ENCODE measurements around the gene EEFSEC. TPM values are rescaled to one million over a fixed set of nuclear protein-coding genes. Genes with fewer than 3 reads are reported as not detected.

EEFSEC gene
- total and polyA plus RNA-seq, 2 of the 4 experiments (the other 2 are of a cell fraction) = 4.5 to 9.3 TPM

DNA sequence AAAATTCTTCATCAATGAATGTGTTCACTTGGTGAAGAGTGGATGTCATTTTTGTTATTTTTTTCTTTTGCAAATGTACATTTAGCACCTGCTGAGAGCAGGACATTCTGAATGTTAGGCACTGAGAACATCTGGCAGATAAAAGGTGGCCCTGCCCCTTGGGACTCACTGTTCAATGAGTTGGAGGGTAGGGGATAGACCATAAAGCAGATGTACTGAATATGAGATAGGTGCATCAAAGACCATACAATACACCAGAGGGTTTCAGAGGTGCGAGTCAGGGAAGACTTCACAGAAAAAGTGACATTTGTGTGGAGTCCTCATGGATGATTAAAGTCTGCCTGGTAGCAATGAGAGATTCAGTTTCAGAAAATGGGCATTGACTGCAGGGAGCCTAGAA lies 34.2 kb downstream of the EEFSEC start:
- Histone ChIP-seq H2BK120ac (ENCODE audit: low read depth, low read length) (no peak overlapping the region), H2AK9ac (replicated peaks; ENCODE audit: low read depth, low read length, poor library complexity) (no peak overlapping the region), H3K79me1 (ENCODE audit: low read depth in 1 of 2, low read length in 2 of 2) (peaks cover 6 to 23% of the 10 kb centered on the region in 2 experiments; a peak in 3 of 4 replicates), H4K5ac (ENCODE audit: low read depth, low read length) (no peak overlapping the region), H3K56ac (ENCODE audit: extremely low read depth, insufficient read depth, low read length) (no peak overlapping the region), H3K4ac (ENCODE audit: low read depth, low read length) (no peak overlapping the region), H3K27ac (ENCODE audit: insufficient read depth, low read length) (no peak overlapping the region), H3K4me1 (ENCODE audit: control insufficient read depth, insufficient read depth, low read length) (0 out of 2 replicates have a peak, but pooled peaks cover 2% of the 10 kb centered on the region), H3K9me3 (ENCODE audit: control insufficient read depth, insufficient read depth, low read length) (no peaks in the 10 kb centered on the region), H2BK20ac (ENCODE audit: low read depth, low read length) (no peak overlapping the region), H3K14ac (replicated peaks; ENCODE audit: low read depth, low read length) (no peak overlapping the region), H2AK5ac (ENCODE audit: low read depth, low read length) (no peak overlapping the region), H3K4me2 (ENCODE audit: low read depth, low read length) (no peak overlapping the region), H3K27me3 (ENCODE audit: control insufficient read depth, insufficient read depth, low read length) (no peaks in the 10 kb centered on the region), H3K9ac (ENCODE audit: low read depth, low read length) (no peak overlapping the region), H2BK15ac (ENCODE audit: low read depth, low read length) (no peak overlapping the region), H3K9me1 (ENCODE audit: insufficient read depth, low read length) (peaks cover 7% of the 10 kb centered on the region; the same call in 1 of the 2 replicates), H3K36me3 (ENCODE audit: control insufficient read depth, insufficient read depth, low read length) (no peaks in the 10 kb centered on the region), H3K23ac (ENCODE audit: low read depth, low read length) (no peak overlapping the region), H3K4me3 (ENCODE audit: insufficient read depth, low read depth, low read length) (no peak overlapping the region), H2BK5ac (ENCODE audit: low read depth, low read length, poor library complexity, severe bottlenecking) (no peak overlapping the region), H3K18ac (ENCODE audit: low read depth, low read length) (no peak overlapping the region), H4K8ac (ENCODE audit: low read depth in 2 of 2, low read length in 2 of 2) (no peak overlapping the region), H4K91ac (ENCODE audit: insufficient read depth, low read depth, low read length) (no peak overlapping the region), H4K20me1 (ENCODE audit: insufficient read depth, low read length) (peaks cover 8% of the 10 kb centered on the region; the same call in 1 of the 2 replicates), H2AFZ (replicated peaks; ENCODE audit: low read length, poor library complexity) (no peak overlapping the region)
- intact Hi-C loops (cut with micrococcal nuclease) = no loop called here
- CTCF ChIA-PET = no interaction called here
- no CpG with 5 or more reads among the region's 1 CpG for WGBS, 2 experiments (ENCODE audit: extremely low coverage in 2 of 2, insufficient read length in 1 of 2)
- POLR2A ChIA-PET (ENCODE audit: unreplicated experiment) = interaction anchor here (0.6 kb wide), 1 partner anchor 34 kb away, joined by 7 read pairs; no protein-coding TSS in a partner anchor
- in situ Hi-C loops (cut with MboI; ENCODE audit: low sequenced_read_pairs) = no loop called here
- dilution Hi-C loops (cut with HindIII; ENCODE audit: low sequenced_read_pairs, unreplicated experiment) = no loop called here
- BruUV-seq (replicated peaks) = no TSS peak
- ATAC-seq (ENCODE audit: low read depth) (no peak), DNase-seq (no peak)
- no peak for TF ChIP-seq MAZ (IDR thresholded peaks at IDR 0.05; ENCODE audit: borderline replicate concordance, low read depth, low read length)
- no peak for TF ChIP-seq RCOR1 (IDR thresholded peaks at IDR 0.05; ENCODE audit: insufficient replicate concordance, low read length)
- TF ChIP-seq FOS (IDR thresholded peaks at IDR 0.05; ENCODE audit: low read depth, low read length) = no peak
- TF ChIP-seq SMC3 (IDR thresholded peaks at IDR 0.05; ENCODE audit: low read depth, low read length) = no peak
- TF ChIP-seq, protein P1, sequence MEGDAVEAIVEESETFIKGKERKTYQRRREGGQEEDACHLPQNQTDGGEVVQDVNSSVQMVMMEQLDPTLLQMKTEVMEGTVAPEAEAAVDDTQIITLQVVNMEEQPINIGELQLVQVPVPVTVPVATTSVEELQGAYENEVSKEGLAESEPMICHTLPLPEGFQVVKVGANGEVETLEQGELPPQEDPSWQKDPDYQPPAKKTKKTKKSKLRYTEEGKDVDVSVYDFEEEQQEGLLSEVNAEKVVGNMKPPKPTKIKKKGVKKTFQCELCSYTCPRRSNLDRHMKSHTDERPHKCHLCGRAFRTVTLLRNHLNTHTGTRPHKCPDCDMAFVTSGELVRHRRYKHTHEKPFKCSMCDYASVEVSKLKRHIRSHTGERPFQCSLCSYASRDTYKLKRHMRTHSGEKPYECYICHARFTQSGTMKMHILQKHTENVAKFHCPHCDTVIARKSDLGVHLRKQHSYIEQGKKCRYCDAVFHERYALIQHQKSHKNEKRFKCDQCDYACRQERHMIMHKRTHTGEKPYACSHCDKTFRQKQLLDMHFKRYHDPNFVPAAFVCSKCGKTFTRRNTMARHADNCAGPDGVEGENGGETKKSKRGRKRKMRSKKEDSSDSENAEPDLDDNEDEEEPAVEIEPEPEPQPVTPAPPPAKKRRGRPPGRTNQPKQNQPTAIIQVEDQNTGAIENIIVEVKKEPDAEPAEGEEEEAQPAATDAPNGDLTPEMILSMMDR (conservative IDR thresholded peaks at IDR 0.05; ENCODE audit: low read depth, low read length) = no peak
